GM23338 (cell line): ENCODE data around the gene TCN1. TPM values are rescaled to one million over a fixed set of nuclear protein-coding genes. Genes with fewer than 3 reads are reported as not detected.

Experiments
- ATAC-seq: fragments of 200-7000 bp; cut with Tn5 transposase; 3 replicates; pipeline ENCODE4 v1.9.1; 2020
- DNase-seq: peaks from one replicate; pipeline ENCODE4 v3.0.0-alpha.2; 2015; ENCODE audit warnings: low spot score
- H2AFZ ChIP-seq: fragments of 200-600 bp; sonication (generic); 2 replicates; pipeline ENCODE4 v1.8.0; 2016; ENCODE audit warnings: antibody characterized with exemption, mild to moderate bottlenecking, moderate library complexity
- H3F3A ChIP-seq: fragments of 200-600 bp; sonication (generic); replicated peaks from 2 replicates; pipeline ENCODE4 v1.8.0; 2017; ENCODE audit warnings: antibody characterized with exemption, mixed run types, low read depth
- H3K27ac ChIP-seq: fragments of 200-600 bp; sonication (generic); 2 replicates; pipeline ENCODE4 v1.6.1; 2016; ENCODE audit warnings: low read depth
- H3K27me3 ChIP-seq: fragments of 200-600 bp; sonication (generic); 2 replicates; pipeline ENCODE4 v1.8.0; 2016; ENCODE audit warnings: mild to moderate bottlenecking, mixed run types, moderate library complexity; ENCODE audit not compliant: insufficient read depth
- H3K36me3 ChIP-seq: fragments of 200-600 bp; sonication (generic); 2 replicates; pipeline ENCODE4 v1.8.0; 2016; ENCODE audit warnings: mild to moderate bottlenecking; ENCODE audit not compliant: insufficient read depth
- H3K4me1 ChIP-seq: fragments of 200-600 bp; sonication (generic); 2 replicates; pipeline ENCODE4 v1.8.0; 2016; ENCODE audit warnings: mild to moderate bottlenecking, moderate library complexity; ENCODE audit not compliant: insufficient read depth
- H3K4me2 ChIP-seq: fragments of 200-600 bp; sonication (generic); 2 replicates; pipeline ENCODE4 v1.7.1; 2017; ENCODE audit warnings: mixed run types
- H3K4me3 ChIP-seq: fragments of 200-600 bp; sonication (generic); 2 replicates; pipeline ENCODE4 v1.6.1; 2016; ENCODE audit warnings: mixed run types
- H3K79me2 ChIP-seq: fragments of 200-600 bp; sonication (generic); replicated peaks from 2 replicates; pipeline ENCODE4 v1.8.0; 2017; ENCODE audit warnings: mild to moderate bottlenecking; ENCODE audit not compliant: insufficient read depth
- H3K9me2 ChIP-seq: fragments of 200-600 bp; sonication (generic); 2 replicates; pipeline ENCODE4 v1.8.0; 2017; ENCODE audit not compliant: insufficient read depth
- H4K20me1 ChIP-seq: fragments of 200-600 bp; sonication (generic); replicated peaks from 2 replicates; pipeline ENCODE4 v1.8.0; 2017; ENCODE audit warnings: mild to moderate bottlenecking; ENCODE audit not compliant: insufficient read depth
- H3K27ac Mint-ChIP-seq: 2 replicates; pipeline ENCODE4 v1.8.0; 2020; ENCODE audit warnings: inconsistent platforms, mild to moderate bottlenecking, moderate library complexity, mixed read lengths
- H3K27me3 Mint-ChIP-seq: 3 replicates; pipeline ENCODE4 v1.8.0; 2022; ENCODE audit warnings: low read depth, mild to moderate bottlenecking, moderate library complexity, mixed read lengths, inconsistent platforms; ENCODE audit not compliant: insufficient read depth, poor library complexity
- H3K36me3 Mint-ChIP-seq: 3 replicates; pipeline ENCODE4 v1.8.0; 2021; ENCODE audit warnings: low read depth, mild to moderate bottlenecking, inconsistent platforms, moderate library complexity, mixed read lengths
- H3K4me1 Mint-ChIP-seq: 3 replicates; pipeline ENCODE4 v1.8.0; 2020; ENCODE audit warnings: mild to moderate bottlenecking, inconsistent platforms, mixed read lengths
- H3K4me3 Mint-ChIP-seq: 3 replicates; pipeline ENCODE4 v1.8.0; 2021; ENCODE audit warnings: moderate library complexity, mild to moderate bottlenecking, inconsistent platforms, mixed read lengths
- H3K9me3 Mint-ChIP-seq: 3 replicates; pipeline ENCODE4 v1.8.0; 2020; ENCODE audit warnings: moderate library complexity, mild to moderate bottlenecking, inconsistent platforms, mixed read lengths
- CREB1 ChIP-seq: fragments of 250-450 bp; sonication (Bioruptor Pico); IDR thresholded peaks from 2 replicates; pipeline ENCODE4 v1.5.0; 2020; ENCODE audit warnings: low read depth, mild to moderate bottlenecking, moderate library complexity
- CTCF ChIP-seq, 2 experiments: fragments of 200-600 bp in 1 of 2; sonication (generic) in 1 of 2; conservative IDR thresholded peaks; 2 replicates each; pipeline versions ENCODE4 v1.5.1 to v1.6.1; 2016 to 2017; ENCODE audit warnings: antibody characterized with exemption in 2 of 2, low read depth in 2 of 2, mild to moderate bottlenecking in 2 of 2, moderate library complexity in 1 of 2
- EZH2 ChIP-seq: fragments of 200-600 bp; sonication (generic); IDR thresholded peaks from one replicate; pipeline ENCODE4 v1.8.0; 2017; ENCODE audit warnings: antibody characterized with exemption, mild to moderate bottlenecking, low read depth; ENCODE audit not compliant: unreplicated experiment
- JUNB ChIP-seq: IDR thresholded peaks from one replicate; pipeline ENCODE4 v1.6.1; 2016; ENCODE audit warnings: antibody characterized with exemption; ENCODE audit not compliant: unreplicated experiment
- NANOG ChIP-seq: IDR thresholded peaks from 2 replicates; pipeline ENCODE4 v1.6.1; 2016; ENCODE audit warnings: antibody characterized with exemption, borderline replicate concordance
- POLR2AphosphoS5 ChIP-seq: IDR thresholded peaks from 2 replicates; pipeline ENCODE4 v1.6.1; 2016; ENCODE audit warnings: antibody characterized with exemption, low read depth
- REST ChIP-seq: IDR thresholded peaks from one replicate; pipeline ENCODE4 v1.6.1; 2018; ENCODE audit warnings: antibody characterized with exemption; ENCODE audit not compliant: unreplicated experiment
- STAT1 ChIP-seq: IDR thresholded peaks from one replicate; pipeline ENCODE4 v1.6.1; 2016; ENCODE audit warnings: antibody characterized with exemption; ENCODE audit not compliant: unreplicated experiment
- ZNF114 ChIP-seq: fragments of 250-450 bp; sonication (Bioruptor Pico); IDR thresholded peaks from 2 replicates; pipeline ENCODE4 v1.5.0; 2020; ENCODE audit warnings: mild to moderate bottlenecking, moderate library complexity
- ZNF331 ChIP-seq: fragments of 250-450 bp; sonication (Bioruptor Pico); IDR thresholded peaks from 2 replicates; pipeline ENCODE4 v1.5.0; 2020; ENCODE audit warnings: low read depth, mild to moderate bottlenecking, moderate library complexity
- polyA plus RNA-seq: library from polyadenylated mRNA; unstranded; fragments of >200 nt; fragmentation: Nextera tagmentation; extraction: Ambion mirVana; gene quantifications from 2 replicates; pipeline ENCODE4 v1.2.1, GENCODE V29; 2016
- total RNA-seq: library from RNA; depleted of rRNA; stranded (reverse); fragments of >200 nt; shearing (Covaris generic); gene quantifications from 2 replicates; pipeline ENCODE4 v1.2.3, GENCODE V29; 2014

Gene TCN1
- total and polyA plus RNA-seq, 2 experiments from 2014 or later = not detected

- TF ChIP-seq ZNF331 (no peak), NANOG (no peak), POLR2AphosphoS5 (no peak), CTCF (conservative IDR thresholded peaks at IDR 0.05; ENCODE audit: low read depth in 2 of 2) (no peak), CREB1 (no peak), STAT1 (no peak), JUNB (no peak)
Observed at GRCh38 chr11:59900366-59901126, 34.3 kb upstream of the TCN1 start (continued).

- DNase-seq (peak; percentile 27), ATAC-seq (peak; percentile 34; the same call in 1 of the 3 replicates)
- Histone ChIP-seq H3K79me2 (no peaks in the 10 kb centered on the region), H3K9me2 (no peaks in the 10 kb centered on the region; the same call in 1 of the 2 replicates), H3K27me3 (no peaks in the 10 kb centered on the region), H3K36me3 (no peaks in the 10 kb centered on the region; the same call in 1 of the 2 replicates), H3K27ac (no peak overlapping the region), H2AFZ (peak overlapping the region; percentile 76; the same call in 1 of the 2 replicates), H3K4me2 (no peak overlapping the region), H3K4me3 (no peak overlapping the region), H3K4me1 (no peaks in the 10 kb centered on the region; the same call in 1 of the 2 replicates), H4K20me1 (no peaks in the 10 kb centered on the region), H3F3A (no peaks in the 10 kb centered on the region)
- Mint-ChIP-seq H3K9me3 (peaks cover 3% of the 10 kb centered on the region; the same call in 1 of the 3 replicates), H3K27me3 (peaks cover 4% of the 10 kb centered on the region), H3K4me1 (peaks cover 10% of the 10 kb centered on the region), H3K27ac (peak overlapping the region; percentile 85), H3K4me3 (no peak overlapping the region), H3K36me3 (no peaks in the 10 kb centered on the region)
- TF ChIP-seq ZNF331 (no peak), STAT1 (no peak), CTCF (conservative IDR thresholded peaks at IDR 0.05; ENCODE audit: low read depth in 2 of 2) (peak in 1 of 2 experiments; percentile 10; a peak in 1 of 4 replicates), NANOG (no peak)
Observed at GRCh38 chr11:59899532-59899931, 33.2 kb upstream of the TCN1 start.

GRCh38 chr11:59898650-59899049 is 32.4 kb upstream of the TCN1 start:
- no peaks in the 10 kb centered on the region; the same call in 1 of the 2 replicates for H3K36me3 ChIP-seq
- TF ChIP-seq EZH2 (no peak), ZNF331 (no peak), REST (no peak), CREB1 (no peak), NANOG (no peak), ZNF114 (no peak)
- Mint-ChIP-seq H3K27me3 (peaks cover 4% of the 10 kb centered on the region), H3K4me3 (no peak overlapping the region), H3K4me1 (peaks cover 10% of the 10 kb centered on the region), H3K27ac (no peak overlapping the region), H3K36me3 (no peaks in the 10 kb centered on the region), H3K9me3 (peaks cover 3% of the 10 kb centered on the region; the same call in 1 of the 3 replicates)
- no peaks in the 10 kb centered on the region for H4K20me1 ChIP-seq
- no peak overlapping the region for H3K4me3 ChIP-seq
- no peak for ATAC-seq
- H3K4me1 ChIP-seq = no peaks in the 10 kb centered on the region; the same call in 1 of the 2 replicates
- DNase-seq = no peak
- H3F3A ChIP-seq = no peaks in the 10 kb centered on the region
- peak overlapping the region; percentile 61; the same call in 1 of the 2 replicates for H2AFZ ChIP-seq
- no peak overlapping the region for H3K27ac ChIP-seq
- no peaks in the 10 kb centered on the region for H3K27me3 ChIP-seq
- no peaks in the 10 kb centered on the region for H3K79me2 ChIP-seq
- H3K9me2 ChIP-seq = no peaks in the 10 kb centered on the region; the same call in 1 of the 2 replicates
- H3K4me2 ChIP-seq = no peak overlapping the region
